Endodermal cell (in vitro differentiated cells): ENCODE results near the gene SCN1A. TPM values are rescaled to one million over a fixed set of nuclear protein-coding genes. Genes with fewer than 3 reads are reported as not detected.

Experiments used
- DNase-seq: peaks from one replicate; pipeline ENCODE4 v3.0.0-alpha.2; 2017
- H3K27ac ChIP-seq: 2 replicates; pipeline ENCODE4 v1.5.1; 2013; ENCODE audit warnings: mild to moderate bottlenecking, low read depth, low read length, moderate library complexity
- H3K27me3 ChIP-seq: 2 replicates; pipeline ENCODE4 v1.6.1; 2013; ENCODE audit warnings: mild to moderate bottlenecking, low read length, moderate library complexity; ENCODE audit not compliant: insufficient read depth, control insufficient read depth, poor library complexity, severe bottlenecking
- H3K36me3 ChIP-seq: 2 replicates; pipeline ENCODE4 v1.7.0; 2013; ENCODE audit warnings: mild to moderate bottlenecking, low read length, moderate library complexity; ENCODE audit not compliant: control insufficient read depth, insufficient read depth
- H3K4me1 ChIP-seq: one replicate; pipeline ENCODE4 v1.7.0; 2013; ENCODE audit warnings: low read length; ENCODE audit not compliant: control insufficient read depth, insufficient read depth
- H3K4me3 ChIP-seq: 2 replicates; pipeline ENCODE4 v1.5.1; 2013; ENCODE audit warnings: mild to moderate bottlenecking, low read length, moderate library complexity
- H3K9ac ChIP-seq: 2 replicates; pipeline ENCODE4 v1.6.1; 2013; ENCODE audit warnings: mild to moderate bottlenecking, low read length, moderate library complexity; ENCODE audit not compliant: poor library complexity, severe bottlenecking; ENCODE audit errors: extremely low read depth
- H3K9me3 ChIP-seq: 2 replicates; pipeline ENCODE4 v1.6.1; 2013; ENCODE audit warnings: mild to moderate bottlenecking, low read length, moderate library complexity; ENCODE audit not compliant: control insufficient read depth
- H3K27ac Mint-ChIP-seq: 2 replicates; pipeline ENCODE4 v1.8.0; 2020; ENCODE audit warnings: mixed read lengths
- H3K27me3 Mint-ChIP-seq: 2 replicates; pipeline ENCODE4 v1.8.0; 2021; ENCODE audit warnings: mild to moderate bottlenecking, mixed read lengths; ENCODE audit not compliant: insufficient read depth
- H3K36me3 Mint-ChIP-seq: 2 replicates; pipeline ENCODE4 v1.8.0; 2020; ENCODE audit warnings: low read depth, mixed read lengths
- H3K4me1 Mint-ChIP-seq: 2 replicates; pipeline ENCODE4 v1.8.0; 2020; ENCODE audit warnings: mixed read lengths
- H3K4me3 Mint-ChIP-seq: 2 replicates; pipeline ENCODE4 v1.8.0; 2020; ENCODE audit warnings: mild to moderate bottlenecking, moderate library complexity, mixed read lengths
- H3K9me3 Mint-ChIP-seq: 2 replicates; pipeline ENCODE4 v1.8.0; 2020; ENCODE audit warnings: mild to moderate bottlenecking, mixed read lengths
- WGBS, 2 experiments: methylation state at CpG; one replicate each; pipeline versions ENCODE4 v1.1.5 to v1.1.7; 2013; ENCODE audit warnings: missing lambda C conversion rate in 2 of 2, mixed read lengths in 1 of 2; ENCODE audit not compliant: insufficient coverage in 1 of 2, insufficient read length in 1 of 2; 5-methylcytosine and 5-hydroxymethylcytosine counted together
- total RNA-seq, 2 donors: library from RNA; stranded (reverse); fragmentation: NEBNext Ultra II Directional in 1 of 2; extraction: Animal tissue kit (Norgen Biotek cat#: 25700) in 1 of 2; gene quantifications; 2 replicates in 1 of 2; 3 replicates in 1 of 2; pipeline ENCODE4 v1.2.1, GENCODE V29; 2021
- TF ChIP-seq, protein P1 (sequence below): fragments of 200-600 bp; sonication (generic); conservative IDR thresholded peaks from 2 replicates; pipeline ENCODE4 v1.5.0; 2021; ENCODE audit warnings: antibody characterized with exemption, mild to moderate bottlenecking

Gene SCN1A
- total RNA-seq, 2 donors from 2014 or later: not detected

DNA sequence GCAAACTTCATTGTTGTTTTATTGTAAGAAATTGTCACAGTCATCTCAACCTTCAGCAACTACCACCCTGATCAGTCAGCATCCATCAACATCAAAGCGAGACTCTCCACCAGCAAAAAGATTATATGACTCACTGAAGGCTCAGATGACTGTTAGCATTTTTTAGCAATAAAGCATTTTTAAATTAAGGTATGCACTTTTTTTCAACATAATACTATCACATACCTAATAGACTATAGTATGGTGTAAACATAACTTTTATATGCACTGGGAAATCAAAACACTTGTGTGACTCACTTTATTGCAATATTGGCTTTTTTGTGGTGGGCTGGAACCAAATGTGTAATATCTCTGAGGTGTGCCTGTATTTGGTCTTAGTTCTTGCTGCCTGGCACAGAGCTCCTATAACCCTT, 15.6 kb downstream of the SCN1A start:
- H3K27me3 ChIP-seq: no peaks in the 10 kb centered on the region
- H3K4me1 ChIP-seq: no peaks in the 10 kb centered on the region
- Mint-ChIP-seq H3K27me3 (no peaks in the 10 kb centered on the region), H3K36me3 (no peaks in the 10 kb centered on the region), H3K4me1 (no peaks in the 10 kb centered on the region), H3K27ac (no peak overlapping the region), H3K9me3 (no peaks in the 10 kb centered on the region), H3K4me3 (no peak overlapping the region)
- WGBS, 2 experiments: 90% methylated on average over 1 of the region's 1 CpG; no CpG with 5 or more reads in 1 of the 2 experiments
- no peak overlapping the region for H3K9ac ChIP-seq
- TF ChIP-seq, protein P1, sequence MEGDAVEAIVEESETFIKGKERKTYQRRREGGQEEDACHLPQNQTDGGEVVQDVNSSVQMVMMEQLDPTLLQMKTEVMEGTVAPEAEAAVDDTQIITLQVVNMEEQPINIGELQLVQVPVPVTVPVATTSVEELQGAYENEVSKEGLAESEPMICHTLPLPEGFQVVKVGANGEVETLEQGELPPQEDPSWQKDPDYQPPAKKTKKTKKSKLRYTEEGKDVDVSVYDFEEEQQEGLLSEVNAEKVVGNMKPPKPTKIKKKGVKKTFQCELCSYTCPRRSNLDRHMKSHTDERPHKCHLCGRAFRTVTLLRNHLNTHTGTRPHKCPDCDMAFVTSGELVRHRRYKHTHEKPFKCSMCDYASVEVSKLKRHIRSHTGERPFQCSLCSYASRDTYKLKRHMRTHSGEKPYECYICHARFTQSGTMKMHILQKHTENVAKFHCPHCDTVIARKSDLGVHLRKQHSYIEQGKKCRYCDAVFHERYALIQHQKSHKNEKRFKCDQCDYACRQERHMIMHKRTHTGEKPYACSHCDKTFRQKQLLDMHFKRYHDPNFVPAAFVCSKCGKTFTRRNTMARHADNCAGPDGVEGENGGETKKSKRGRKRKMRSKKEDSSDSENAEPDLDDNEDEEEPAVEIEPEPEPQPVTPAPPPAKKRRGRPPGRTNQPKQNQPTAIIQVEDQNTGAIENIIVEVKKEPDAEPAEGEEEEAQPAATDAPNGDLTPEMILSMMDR: no peak
- H3K9me3 ChIP-seq: no peaks in the 10 kb centered on the region
- H3K4me3 ChIP-seq: no peak overlapping the region
- no peak overlapping the region for H3K27ac ChIP-seq
- DNase-seq: no peak
- no peaks in the 10 kb centered on the region for H3K36me3 ChIP-seq

DNA sequence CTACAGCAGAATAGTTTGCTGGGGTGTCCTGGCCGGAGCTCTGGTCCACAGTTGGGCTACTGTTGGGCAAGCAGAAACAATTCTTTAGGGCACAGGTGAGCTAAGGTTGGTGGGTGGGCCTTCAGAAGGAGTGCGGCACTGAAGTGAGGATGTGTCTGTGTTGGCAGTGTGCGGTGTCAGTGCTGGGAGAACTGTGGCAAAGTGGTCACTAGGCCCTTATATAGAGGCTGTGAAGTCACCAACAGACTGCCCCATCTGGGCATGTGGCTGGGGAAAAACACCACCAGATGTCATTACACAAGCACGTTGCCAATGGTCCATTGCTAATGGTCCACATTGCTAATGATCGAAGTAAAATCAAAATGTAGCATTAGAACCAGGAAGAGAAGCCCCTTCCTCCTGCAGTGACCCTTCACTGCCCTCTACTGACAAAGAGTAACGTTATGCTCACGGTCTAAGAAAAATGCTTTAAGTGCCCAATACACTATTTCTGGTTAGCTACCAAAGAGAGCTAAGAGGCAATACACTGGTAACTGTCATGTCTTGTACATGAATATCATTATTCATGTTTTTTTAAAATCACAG, 21.3 kb downstream of the SCN1A start:
- H3K27me3 ChIP-seq: no peaks in the 10 kb centered on the region
- no peak overlapping the region for H3K4me3 Mint-ChIP-seq
- H3K36me3 ChIP-seq: no peaks in the 10 kb centered on the region
- no peak overlapping the region for H3K4me3 ChIP-seq
- H3K27me3 Mint-ChIP-seq: no peaks in the 10 kb centered on the region
- TF ChIP-seq, protein P1: peak; percentile 83
- peak overlapping the region; percentile 66 for H3K27ac Mint-ChIP-seq
- H3K9me3 Mint-ChIP-seq: peaks cover 4% of the 10 kb centered on the region
- DNase-seq: peak; percentile 61
- H3K4me1 Mint-ChIP-seq: no peaks in the 10 kb centered on the region
- H3K9ac ChIP-seq: no peak overlapping the region
- H3K27ac ChIP-seq: no peak overlapping the region
- no peaks in the 10 kb centered on the region for H3K9me3 ChIP-seq
- WGBS, 2 experiments: 58 to 100% methylated on average over 1 to 7 of the region's 7 CpGs
- H3K4me1 ChIP-seq: no peaks in the 10 kb centered on the region
- no peaks in the 10 kb centered on the region for H3K36me3 Mint-ChIP-seq

DNA sequence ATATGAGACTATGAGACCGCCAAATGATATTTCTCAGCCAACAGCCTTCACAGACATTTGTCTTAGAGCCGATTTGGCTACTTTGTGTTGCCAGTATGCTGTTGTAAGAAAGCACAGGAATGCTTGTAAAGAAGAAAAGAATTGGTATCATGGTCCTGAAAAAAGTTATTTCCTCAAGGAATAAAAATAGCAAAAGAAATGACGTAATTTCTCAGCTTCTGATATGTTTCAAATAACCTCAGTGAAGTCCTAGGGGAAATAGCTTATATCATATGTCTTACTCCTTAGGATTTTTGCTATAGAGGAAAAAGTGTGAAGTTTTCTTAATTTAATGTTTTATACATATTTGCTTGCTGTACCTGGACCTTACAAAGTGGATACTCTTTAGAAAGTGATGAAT, 23.0 kb downstream of the SCN1A start:
- Mint-ChIP-seq H3K36me3 (no peaks in the 10 kb centered on the region), H3K9me3 (peaks cover 4% of the 10 kb centered on the region), H3K4me3 (no peak overlapping the region), H3K27me3 (no peaks in the 10 kb centered on the region), H3K4me1 (no peaks in the 10 kb centered on the region), H3K27ac (no peak overlapping the region)
- H3K9ac ChIP-seq: no peak overlapping the region
- 90 to 100% methylated on average over 1 to 3 of the region's 3 CpGs for WGBS, 2 experiments
- no peaks in the 10 kb centered on the region for H3K4me1 ChIP-seq
- no peaks in the 10 kb centered on the region for H3K27me3 ChIP-seq
- no peak for DNase-seq
- H3K27ac ChIP-seq: no peak overlapping the region
- TF ChIP-seq, protein P1: no peak
- H3K4me3 ChIP-seq: no peak overlapping the region
- no peaks in the 10 kb centered on the region for H3K9me3 ChIP-seq
- H3K36me3 ChIP-seq: no peaks in the 10 kb centered on the region
